Stimulated activated CD4-positive, alpha-beta T cell treated with anti-CD3 and anti-CD28 coated beads, Interleukin-15, amount 100 ng/mL, for 1 hour (primary cell): Measurements from ENCODE around the gene CIZ1.
"Not testable (repeated sequence)": the region's sequence is repeated elsewhere in the genome, so short reads cannot be mapped to it uniquely, and the experiment has no call there.

Experiments
- DNase-seq, 2 donors: peaks; one replicate each; pipeline ENCODE4 v3.0.0-alpha.2; 2020; ENCODE audit warnings: low read depth in 1 of 2, low spot score in 1 of 2

CIZ1 gene

GRCh38 chr9:128191406-128192046 lies at the start of gene CIZ1:
CIZ1 (minus strand) TSS chr9:128191572; CDS start chr9:128190857, 715 bp downstream.
- DNase-seq: peak; percentile 54 to 71

- no peak for DNase-seq
Measured at GRCh38 chr9:128233817-128234406, 42.5 kb upstream of the CIZ1 start.

- DNase-seq: no peak
Measured at GRCh38 chr9:128232528-128233428, 41.4 kb upstream of the CIZ1 start.

- no peak for DNase-seq
Measured at GRCh38 chr9:128231638-128232527, 40.5 kb upstream of the CIZ1 start.

- not testable (repeated sequence) for DNase-seq
Measured at GRCh38 chr9:128230897-128231296, 39.5 kb upstream of the CIZ1 start.

GRCh38 chr9:128226412-128226801 lies 35.0 kb upstream of the CIZ1 start:
- DNase-seq: no peak

- no peak for DNase-seq
Measured at GRCh38 chr9:128225770-128226411, 34.5 kb upstream of the CIZ1 start.

- no peak for DNase-seq
Measured at GRCh38 chr9:128224877-128225276, 33.5 kb upstream of the CIZ1 start.

GRCh38 chr9:128222880-128223670 lies 31.7 kb upstream of the CIZ1 start:
- DNase-seq: no peak

GRCh38 chr9:128222026-128222425 lies 30.7 kb upstream of the CIZ1 start:
- no peak for DNase-seq

GRCh38 chr9:128219831-128220230 lies 28.5 kb upstream of the CIZ1 start:
- DNase-seq: no peak

- peak; percentile 76 to 88 for DNase-seq
Measured at GRCh38 chr9:128218518-128219389, 27.4 kb upstream of the CIZ1 start.

- DNase-seq: no peak
Measured at GRCh38 chr9:128218172-128218517, 26.8 kb upstream of the CIZ1 start.

GRCh38 chr9:128216781-128217553 lies 25.6 kb upstream of the CIZ1 start:
- DNase-seq: no peak

- DNase-seq: no peak
Measured at GRCh38 chr9:128215491-128216409, 24.4 kb upstream of the CIZ1 start.

- no peak for DNase-seq
Measured at GRCh38 chr9:128214571-128215490, 23.5 kb upstream of the CIZ1 start.
